GM12878 (cell line): Measurements from ENCODE around the gene LAMA2. TPM values are rescaled to one million over a fixed set of nuclear protein-coding genes. Genes with fewer than 3 reads are reported as not detected.

Source experiments
- ATAC-seq: fragments of 200-7000 bp; cut with Tn5 transposase; 3 replicates; pipeline ENCODE4 v1.9.1; 2020; ENCODE audit warnings: mild to moderate bottlenecking, moderate library complexity
- BruUV-seq: library from RNA; stranded (reverse); fragments of 400-500 nt; replicated peaks from 2 replicates; lab custom pipeline; 2021; lab: Mats Ljungman, UMichigan
- CTCF ChIA-PET: fragments of 300-600 bp; sonication (Branson Sonifier 250); formaldehyde crosslinking; extraction: SDS; loops from one replicate; lab custom pipeline; 2021; ENCODE audit warnings: inconsistent platforms; lab: Yijun Ruan, JAX
- POLR2A ChIA-PET: fragments of 350-600 bp; formaldehyde crosslinking; extraction: SDS; loops from one replicate; lab custom pipeline; 2021; ENCODE audit warnings: inconsistent platforms; lab: Charles Lee
- RAD21 ChIA-PET: fragments of 300-600 bp; sonication (Branson Sonifier 250); formaldehyde crosslinking; loops from one replicate; lab custom pipeline; 2023; ENCODE audit warnings: antibody characterized with exemption; ENCODE audit not compliant: unreplicated experiment; lab: Charles Lee
- SMC1A ChIA-PET: fragments of 300-600 bp; sonication (Branson Sonifier 250); formaldehyde crosslinking; loops from one replicate; lab custom pipeline; 2023; ENCODE audit not compliant: unreplicated experiment, uncharacterized antibody; lab: Charles Lee
- DNase-seq: peaks from one replicate; pipeline ENCODE4 v3.0.0-alpha.2; 2011; ENCODE audit warnings: low read depth, low spot score
- FAIRE-seq: peaks from 3 replicates; lab custom pipeline; 2011; peaks lifted over from hg19 to GRCh38; lab: Jason Lieb, UNC
- H2AFZ ChIP-seq: 2 replicates; pipeline ENCODE4 v1.6.0; 2011; ENCODE audit warnings: low read depth, low read length, control low read depth; ENCODE audit not compliant: control insufficient read depth
- H3K27ac ChIP-seq: 2 replicates; pipeline ENCODE4 v1.5.1; 2011; ENCODE audit warnings: control low read depth; ENCODE audit not compliant: control insufficient read depth, insufficient read depth
- H3K27me3 ChIP-seq, 2 experiments: replicated peaks in 1 of 2; 2 replicates each; pipeline versions ENCODE4 v1.6.0 to v1.6.1; 2011; ENCODE audit warnings: low read length in 1 of 2; ENCODE audit not compliant: control insufficient read depth in 2 of 2, insufficient read depth in 2 of 2
- H3K36me3 ChIP-seq, 2 experiments: 2 replicates each; pipeline ENCODE4 v1.5.1; 2011; ENCODE audit warnings: low read length in 1 of 2; ENCODE audit not compliant: control insufficient read depth in 2 of 2, insufficient read depth in 2 of 2
- H3K4me1 ChIP-seq: 2 replicates; pipeline ENCODE4 v1.6.1; 2011; ENCODE audit warnings: mild to moderate bottlenecking, low read length, moderate library complexity, mixed read lengths; ENCODE audit not compliant: control insufficient read depth, insufficient read depth
- H3K4me2 ChIP-seq: 2 replicates; pipeline ENCODE4 v1.6.0; 2011; ENCODE audit warnings: control low read depth; ENCODE audit not compliant: control insufficient read depth, insufficient read depth
- H3K4me3 ChIP-seq: fragments of 200-600 bp; sonication (generic); 2 replicates; pipeline ENCODE4 v1.5.1; 2016
- H3K79me2 ChIP-seq: 2 replicates; pipeline ENCODE4 v1.6.0; 2011; ENCODE audit warnings: low read length; ENCODE audit not compliant: control insufficient read depth, insufficient read depth
- H3K9ac ChIP-seq: 2 replicates; pipeline ENCODE4 v1.8.0; 2011; ENCODE audit warnings: low read length, control low read depth, mixed read lengths; ENCODE audit not compliant: control insufficient read depth, insufficient read depth
- H3K9me3 ChIP-seq: replicated peaks from 3 replicates; pipeline ENCODE4 v1.5.1; 2011; ENCODE audit warnings: mild to moderate bottlenecking, low read length; ENCODE audit not compliant: control insufficient read depth, insufficient read depth
- H4K20me1 ChIP-seq: 2 replicates; pipeline ENCODE4 v1.6.0; 2011; ENCODE audit not compliant: control insufficient read depth, insufficient read depth
- BHLHE40 ChIP-seq, 2 experiments: fragments of 450-650 bp in 1 of 2; IDR thresholded peaks; 2 replicates each; pipeline ENCODE4 v1.6.1; 2011 to 2017; ENCODE audit warnings: low read depth in 2 of 2, borderline replicate concordance in 1 of 2, improper control_type of control experiment in 1 of 2, low read length in 1 of 2, mild to moderate bottlenecking in 1 of 2
- CBFB ChIP-seq: IDR thresholded peaks from 2 replicates; pipeline ENCODE4 v1.6.1; 2016; ENCODE audit warnings: antibody characterized with exemption, low read depth
- EGR1 ChIP-seq, 2 experiments: IDR thresholded peaks; 1 replicate in 1 of 2; 2 replicates in 1 of 2; pipeline ENCODE4 v1.6.1; 2011 to 2012; ENCODE audit warnings: low read depth in 2 of 2, low read length in 2 of 2, borderline replicate concordance in 1 of 2, mild to moderate bottlenecking in 1 of 2, moderate library complexity in 1 of 2
- IKZF1 ChIP-seq: fragments of 450-650 bp; conservative IDR thresholded peaks from 2 replicates; pipeline ENCODE4 v1.6.1; 2017; ENCODE audit warnings: antibody characterized with exemption, mild to moderate bottlenecking
- PML ChIP-seq: IDR thresholded peaks from 2 replicates; pipeline ENCODE4 v1.6.1; 2012; ENCODE audit warnings: low read length, inconsistent platforms
- RBBP5 ChIP-seq: fragments of 200-600 bp; sonication (generic); conservative IDR thresholded peaks from 2 replicates; pipeline ENCODE4 v1.6.1; 2016
- SMAD5 ChIP-seq: IDR thresholded peaks from 2 replicates; pipeline ENCODE4 v1.6.1; 2016; ENCODE audit warnings: antibody characterized with exemption, low read depth
- TCF7 ChIP-seq: IDR thresholded peaks from 2 replicates; pipeline ENCODE4 v1.6.1; 2014; ENCODE audit warnings: antibody characterized with exemption, borderline replicate concordance
- whole genome bisulfite sequencing: methylation state at CpG from one replicate; pipeline ENCODE4 v1.1.6; 2016; ENCODE audit warnings: low lambda C conversion rate; ENCODE audit not compliant: insufficient replicate concordance, insufficient coverage; ENCODE audit errors: missing lambda C conversion rate; 5-methylcytosine and 5-hydroxymethylcytosine counted together
- in situ Hi-C: fragments of 300-500 bp; cut with MboI; formaldehyde crosslinking; loops from 9 replicates; pipeline ENCODE4 v1.14.3; 2018; ENCODE audit warnings: mixed read lengths
- intact Hi-C: fragments of 100-400 bp; cut with micrococcal nuclease; formaldehyde crosslinking; loops from one replicate; pipeline ENCODE4 v1.14.2; 2022; ENCODE audit not compliant: unreplicated experiment
- polyA plus RNA-seq, 11 experiments: library from polyadenylated mRNA; depleted of rRNA in 4 of 11; unstranded in 6 of 11; stranded (reverse) in 5 of 11; fragments of >200 nt; fragmentation: Nextera tagmentation in 4 of 11; fragmentation: Illumina TruSeq in 1 of 11; extraction: Ambion mirVana in 4 of 11; extraction: Trizol in 1 of 11; gene quantifications; 1 replicate in 1 of 11; 2 replicates in 10 of 11; pipeline versions ENCODE4 v1.2.1 to v1.2.3, GENCODE V29; 2011 to 2016; ENCODE audit warnings: inconsistent platforms in 2 of 11, missing spikeins in 2 of 11, low read depth in 1 of 11
- total RNA-seq, 4 experiments: library from RNA; depleted of rRNA in 3 of 4; stranded (reverse); fragments of >200 nt in 3 of 4; fragmentation: Illumina TruSeq in 1 of 4; extraction: Trizol in 1 of 4; gene quantifications; 2 replicates each; pipeline versions ENCODE4 v1.2.1 to v1.2.3, GENCODE V29; 2013 to 2021

LAMA2 gene
- total and polyA plus RNA-seq, 10 of the 15 experiments (the other 5 are each of a cell fraction or from before 2014, with no cell fraction given): 0.04 to 2.0 (median 0.37) TPM; not detected in 1

DNA sequence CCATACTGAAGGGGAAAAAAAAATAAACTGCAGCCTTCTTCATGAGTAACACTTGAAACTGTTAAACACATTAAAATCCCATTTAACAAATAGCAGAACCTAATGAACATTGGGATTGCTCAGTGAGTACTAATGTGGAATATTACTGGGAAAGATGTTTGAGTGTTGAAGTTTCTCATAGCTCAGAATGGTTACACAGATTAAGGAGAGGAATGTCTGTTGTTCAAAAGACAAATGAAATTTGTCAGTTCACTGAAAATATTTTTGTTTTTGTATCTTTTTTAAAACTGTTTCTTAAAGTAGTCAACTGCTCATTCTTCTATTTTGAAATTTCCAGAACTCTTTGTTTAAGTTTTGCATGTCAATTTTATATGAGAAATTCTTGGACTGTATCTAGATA lies 374.3 kb downstream of the LAMA2 start:
- TF ChIP-seq PML: no peak
- TF ChIP-seq EGR1 (IDR thresholded peaks at IDR 0.05; ENCODE audit: borderline replicate concordance in 1 of 2, low read depth in 2 of 2, low read length in 2 of 2): no peak
- TF ChIP-seq, all 136 proteins: peak for 0
- no peaks in the 10 kb centered on the region for H4K20me1 ChIP-seq
- no peak for ATAC-seq
- H3K4me1 ChIP-seq: no peaks in the 10 kb centered on the region
- peaks cover 0 to 3% of the 10 kb centered on the region in 2 experiments; a peak in 1 of 4 replicates for H3K27me3 ChIP-seq
- FAIRE-seq: no peak
- BruUV-seq: no TSS peak
- RAD21 ChIA-PET: no interaction called here
- H3K9me3 ChIP-seq: no peaks in the 10 kb centered on the region
- intact Hi-C loops: no loop called here
- no peak for DNase-seq
- SMC1A ChIA-PET: interaction anchor here (0.6 kb wide), 1 partner anchor 113 kb away, joined by 3 read pairs; no protein-coding TSS in a partner anchor
- no peak overlapping the region for H3K9ac ChIP-seq
- H3K4me3 ChIP-seq: no peak overlapping the region
- in situ Hi-C loops: no loop called here
- CTCF ChIA-PET: no interaction called here
- no peak overlapping the region for H2AFZ ChIP-seq
- POLR2A ChIA-PET: no interaction called here
- H3K27ac ChIP-seq: no peak overlapping the region
- no peaks in the 10 kb centered on the region for H3K36me3 ChIP-seq
- no peak overlapping the region for H3K4me2 ChIP-seq
- no peaks in the 10 kb centered on the region for H3K79me2 ChIP-seq

DNA sequence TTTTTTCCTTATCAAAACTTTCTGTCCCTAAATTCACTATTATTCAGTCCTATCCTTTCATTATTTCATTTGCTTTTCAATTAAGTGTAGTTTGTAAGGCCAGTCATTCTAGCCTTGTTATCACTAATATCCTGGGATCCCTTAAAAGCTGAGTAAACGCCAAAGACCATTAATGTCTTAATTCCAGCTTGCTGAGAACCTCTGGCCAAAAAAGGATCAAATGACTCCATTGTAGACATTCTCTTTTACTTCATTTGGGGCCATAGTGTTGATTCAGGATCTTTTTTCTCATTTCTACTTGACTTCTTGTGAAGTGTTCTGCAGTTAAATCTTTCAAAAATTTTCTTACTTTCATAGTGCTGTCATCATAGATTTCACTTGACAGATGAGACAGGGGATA lies 379.7 kb downstream of the LAMA2 start:
- no peaks in the 10 kb centered on the region for H3K9me3 ChIP-seq
- DNase-seq (no peak), FAIRE-seq (no peak)
- no peaks in the 10 kb centered on the region for H4K20me1 ChIP-seq
- H2AFZ ChIP-seq: no peak overlapping the region
- POLR2A ChIA-PET: no interaction called here
- H3K4me3 ChIP-seq: no peak overlapping the region
- no peak overlapping the region for H3K9ac ChIP-seq
- in situ Hi-C loops: no loop called here
- RAD21 ChIA-PET: no interaction called here
- H3K4me2 ChIP-seq: no peak overlapping the region
- TF ChIP-seq IKZF1: no peak
- TF ChIP-seq SMAD5: no peak
- no peak for TF ChIP-seq BHLHE40 (IDR thresholded peaks at IDR 0.05; ENCODE audit: borderline replicate concordance in 1 of 2, low read depth in 2 of 2, low read length in 1 of 2)
- TF ChIP-seq CBFB: no peak
- no peak for TF ChIP-seq RBBP5
- no peak for TF ChIP-seq TCF7
- TF ChIP-seq, all 136 proteins: peak for 0
- CTCF ChIA-PET: no interaction called here
- SMC1A ChIA-PET: interaction anchor here (0.7 kb wide), 1 partner anchor 488 kb away, joined by 3 read pairs; no protein-coding TSS in a partner anchor
- WGBS: 7% methylated on average over 1 of the region's 1 CpG
- Histone ChIP-seq H3K27me3 (no peaks in the 10 kb centered on the region), H3K27ac (no peak overlapping the region), H3K36me3 (no peaks in the 10 kb centered on the region), H3K4me1 (no peaks in the 10 kb centered on the region), H3K79me2 (no peaks in the 10 kb centered on the region)
- no TSS peak for BruUV-seq
- intact Hi-C loops: no loop called here
- ATAC-seq: no peak
